Prostate gland (tissue), 2 donors: ENCODE data around the gene FTSJ3.
A peak's percentile ranks its signal among the peaks of the same experiment; 100 is the strongest.

Source experiments
- POLR2A ChIP-seq: fragments of 450-650 bp; IDR thresholded peaks from one replicate; pipeline ENCODE4 v1.6.1; 2016; ENCODE audit warnings: antibody characterized with exemption, mild to moderate bottlenecking
- POLR2AphosphoS5 ChIP-seq: sonication (generic); formaldehyde crosslinking; IDR thresholded peaks from one replicate; pipeline ENCODE4 v1.6.1; 2017; ENCODE audit warnings: antibody characterized with exemption
- TF ChIP-seq, protein P1 (sequence below), 4 experiments: fragments of 200-600 bp in 2 of 4; fragments of 450-650 bp in 2 of 4; sonication (generic) in 2 of 4; IDR thresholded peaks; 1 replicate in 3 of 4; 2 replicates in 1 of 4; pipeline ENCODE4 v1.5.1; 2016 to 2019; ENCODE audit warnings: antibody characterized with exemption in 4 of 4, mild to moderate bottlenecking in 2 of 4, moderate library complexity in 2 of 4

DNA sequence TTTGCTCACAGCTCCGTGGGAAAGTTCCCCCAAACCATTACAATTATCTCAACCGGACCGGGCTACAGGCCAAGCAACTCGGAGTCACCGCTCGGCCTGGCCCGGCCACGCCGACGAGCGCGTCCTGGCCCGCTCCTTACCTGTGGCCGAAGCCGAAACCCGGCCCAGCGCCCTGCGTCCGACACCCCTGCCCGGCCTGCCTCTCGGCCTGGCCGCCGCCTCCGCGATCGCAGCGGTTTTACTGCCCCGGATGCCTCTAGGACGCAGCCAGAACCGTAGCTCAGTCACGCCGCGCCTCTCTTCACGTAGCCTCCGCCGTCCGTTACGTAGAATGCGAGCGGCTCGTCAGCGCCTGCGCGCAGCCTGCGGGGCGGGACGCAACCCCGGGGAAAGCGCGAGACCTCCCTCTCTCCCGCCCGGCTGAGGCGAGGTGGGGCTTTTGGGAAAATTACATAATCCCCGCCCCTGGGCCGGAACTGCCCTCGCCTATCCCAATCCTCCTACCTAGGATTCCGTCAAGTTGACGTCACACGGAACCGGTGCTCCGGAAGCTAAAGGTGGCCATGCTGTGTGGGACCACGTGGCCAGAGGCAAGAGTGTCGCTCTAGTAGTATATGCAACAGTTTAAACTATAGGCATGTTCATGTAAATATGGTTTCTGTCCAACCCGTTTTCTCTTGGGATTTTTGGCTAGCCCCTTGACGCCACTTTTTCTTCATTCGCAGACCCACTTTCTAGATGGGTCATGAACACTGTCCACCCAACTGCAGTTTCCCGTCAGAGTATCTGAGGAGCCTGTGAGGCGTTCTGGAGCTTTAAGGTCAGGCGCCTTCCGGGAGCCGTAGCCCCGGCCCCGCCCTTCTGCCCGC lies 54.0 kb downstream of the FTSJ3 start, which contains the start of gene CCDC47:
- TF ChIP-seq, protein P1, sequence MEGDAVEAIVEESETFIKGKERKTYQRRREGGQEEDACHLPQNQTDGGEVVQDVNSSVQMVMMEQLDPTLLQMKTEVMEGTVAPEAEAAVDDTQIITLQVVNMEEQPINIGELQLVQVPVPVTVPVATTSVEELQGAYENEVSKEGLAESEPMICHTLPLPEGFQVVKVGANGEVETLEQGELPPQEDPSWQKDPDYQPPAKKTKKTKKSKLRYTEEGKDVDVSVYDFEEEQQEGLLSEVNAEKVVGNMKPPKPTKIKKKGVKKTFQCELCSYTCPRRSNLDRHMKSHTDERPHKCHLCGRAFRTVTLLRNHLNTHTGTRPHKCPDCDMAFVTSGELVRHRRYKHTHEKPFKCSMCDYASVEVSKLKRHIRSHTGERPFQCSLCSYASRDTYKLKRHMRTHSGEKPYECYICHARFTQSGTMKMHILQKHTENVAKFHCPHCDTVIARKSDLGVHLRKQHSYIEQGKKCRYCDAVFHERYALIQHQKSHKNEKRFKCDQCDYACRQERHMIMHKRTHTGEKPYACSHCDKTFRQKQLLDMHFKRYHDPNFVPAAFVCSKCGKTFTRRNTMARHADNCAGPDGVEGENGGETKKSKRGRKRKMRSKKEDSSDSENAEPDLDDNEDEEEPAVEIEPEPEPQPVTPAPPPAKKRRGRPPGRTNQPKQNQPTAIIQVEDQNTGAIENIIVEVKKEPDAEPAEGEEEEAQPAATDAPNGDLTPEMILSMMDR (IDR thresholded peaks at IDR 0.05) = peak in 1 of 4 experiments; percentile 36
- TF ChIP-seq POLR2AphosphoS5 = peak; percentile 98
- TF ChIP-seq POLR2A = peak; percentile 99
